ENCODE data around the gene PTCRA.

PTCRA gene

GRCh38 chr6:42959917-42960242, 44.0 kb downstream of the PTCRA start:
- FAIRE-seq (no peak), DNase-seq (ENCODE audit: insufficient read length) (no peak)
- TF ChIP-seq POLR2A (IDR thresholded peaks at IDR 0.05; ENCODE audit: low read depth, low read length) (no peak), POLR2AphosphoS5 (IDR thresholded peaks at IDR 0.05; ENCODE audit: low read depth, low read length) (no peak), TAF1 (IDR thresholded peaks at IDR 0.05; ENCODE audit: borderline replicate concordance, low read depth, low read length) (no peak)

- FAIRE-seq, result no peak
- no peak for TF ChIP-seq TAF1 (IDR thresholded peaks at IDR 0.05; ENCODE audit: borderline replicate concordance, low read depth, low read length)
- no peak for TF ChIP-seq POLR2AphosphoS5 (IDR thresholded peaks at IDR 0.05; ENCODE audit: low read depth, low read length)
- no peak for TF ChIP-seq POLR2A (IDR thresholded peaks at IDR 0.05; ENCODE audit: low read depth, low read length)
- DNase-seq (ENCODE audit: insufficient read length), result peak; percentile 54
Observed at GRCh38 chr6:42960243-42961019, 44.6 kb downstream of the PTCRA start, which contains the start of gene GNMT. Gene GNMT (plus strand): TSS chr6:42960754. CDS start chr6:42960768, 14 bp downstream.

- TF ChIP-seq TAF1 (IDR thresholded peaks at IDR 0.05; ENCODE audit: borderline replicate concordance, low read depth, low read length), result no peak
- TF ChIP-seq POLR2AphosphoS5 (IDR thresholded peaks at IDR 0.05; ENCODE audit: low read depth, low read length), result no peak
- no peak for TF ChIP-seq POLR2A (IDR thresholded peaks at IDR 0.05; ENCODE audit: low read depth, low read length)
- DNase-seq (ENCODE audit: insufficient read length) (no peak), FAIRE-seq (no peak)
Observed at GRCh38 chr6:42961020-42961470, 45.2 kb downstream of the PTCRA start.

DNA sequence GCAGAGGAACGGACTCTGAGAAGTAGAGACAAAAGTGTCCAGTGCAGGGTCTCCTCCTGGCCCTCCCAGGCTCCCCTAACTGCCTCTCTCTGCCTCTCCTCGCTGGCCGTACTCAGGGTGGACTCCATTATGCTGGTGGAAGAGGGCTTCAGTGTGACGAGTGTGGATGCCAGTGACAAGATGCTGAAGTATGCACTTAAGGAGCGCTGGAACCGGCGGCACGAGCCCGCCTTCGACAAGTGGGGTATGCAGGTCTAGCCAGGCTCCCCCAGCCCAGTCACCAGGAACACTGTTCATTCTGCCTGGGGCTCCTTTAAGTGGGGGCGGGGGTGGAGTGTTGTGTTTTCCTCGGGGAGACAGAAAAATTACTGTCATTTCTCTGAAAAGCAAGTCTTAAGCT, 46.2 kb downstream of the PTCRA start:
- FAIRE-seq (no peak), DNase-seq (ENCODE audit: insufficient read length) (no peak)
- no peak for TF ChIP-seq POLR2AphosphoS5 (IDR thresholded peaks at IDR 0.05; ENCODE audit: low read depth, low read length)
- TF ChIP-seq POLR2A (IDR thresholded peaks at IDR 0.05; ENCODE audit: low read depth, low read length), result no peak
- no peak for TF ChIP-seq TAF1 (IDR thresholded peaks at IDR 0.05; ENCODE audit: borderline replicate concordance, low read depth, low read length)

DNA sequence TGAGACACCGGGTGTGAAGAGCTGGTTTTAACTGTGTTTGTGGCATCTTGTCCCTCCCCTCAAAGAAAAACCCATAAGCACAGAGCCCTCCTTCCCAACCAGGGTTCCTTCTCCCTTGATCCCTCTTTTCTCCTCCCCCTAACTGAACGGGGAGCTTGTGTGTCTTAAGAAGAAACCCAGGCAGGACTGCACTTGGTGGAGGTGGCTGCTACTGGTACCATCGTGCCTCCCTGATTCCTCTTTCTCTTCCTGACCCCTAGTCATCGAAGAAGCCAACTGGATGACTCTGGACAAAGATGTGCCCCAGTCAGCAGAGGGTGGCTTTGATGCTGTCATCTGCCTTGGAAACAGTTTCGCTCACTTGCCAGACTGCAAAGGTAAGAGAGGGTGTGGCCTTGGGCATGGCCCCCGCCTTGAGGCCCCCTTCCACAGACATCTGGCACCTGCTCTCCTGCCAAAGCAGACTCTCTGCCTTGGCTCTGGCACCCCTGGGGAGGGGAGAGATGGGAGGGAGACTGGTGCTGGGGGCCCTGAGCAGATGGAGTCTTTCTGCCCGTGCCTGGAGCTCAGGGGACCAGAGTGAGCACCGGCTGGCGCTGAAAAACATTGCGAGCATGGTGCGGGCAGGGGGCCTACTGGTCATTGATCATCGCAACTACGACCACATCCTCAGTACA, 46.8 kb downstream of the PTCRA start:
- DNase-seq (ENCODE audit: insufficient read length), result no peak
- TF ChIP-seq TAF1 (IDR thresholded peaks at IDR 0.05; ENCODE audit: borderline replicate concordance, low read depth, low read length), result no peak
- TF ChIP-seq POLR2AphosphoS5 (IDR thresholded peaks at IDR 0.05; ENCODE audit: low read depth, low read length), result no peak
- no peak for TF ChIP-seq POLR2A (IDR thresholded peaks at IDR 0.05; ENCODE audit: low read depth, low read length)
- FAIRE-seq, result no peak

- no peak for FAIRE-seq
- TF ChIP-seq TAF1 (IDR thresholded peaks at IDR 0.05; ENCODE audit: borderline replicate concordance, low read depth, low read length) (no peak), POLR2A (IDR thresholded peaks at IDR 0.05; ENCODE audit: low read depth, low read length) (no peak), POLR2AphosphoS5 (IDR thresholded peaks at IDR 0.05; ENCODE audit: low read depth, low read length) (no peak)
- no peak for DNase-seq (ENCODE audit: insufficient read length)
Observed at GRCh38 chr6:42963179-42963854, 47.5 kb downstream of the PTCRA start.

GRCh38 chr6:42963855-42964605, 48.2 kb downstream of the PTCRA start:
- DNase-seq (ENCODE audit: insufficient read length) (no peak), FAIRE-seq (no peak)
- TF ChIP-seq POLR2A (IDR thresholded peaks at IDR 0.05; ENCODE audit: low read depth, low read length) (no peak), TAF1 (IDR thresholded peaks at IDR 0.05; ENCODE audit: borderline replicate concordance, low read depth, low read length) (no peak), POLR2AphosphoS5 (IDR thresholded peaks at IDR 0.05; ENCODE audit: low read depth, low read length) (no peak)

- no peak for TF ChIP-seq POLR2A (IDR thresholded peaks at IDR 0.05; ENCODE audit: low read depth, low read length)
- TF ChIP-seq TAF1 (IDR thresholded peaks at IDR 0.05; ENCODE audit: borderline replicate concordance, low read depth, low read length), result no peak
- no peak for TF ChIP-seq POLR2AphosphoS5 (IDR thresholded peaks at IDR 0.05; ENCODE audit: low read depth, low read length)
- no peak for FAIRE-seq
- DNase-seq (ENCODE audit: insufficient read length), result no peak
Observed at GRCh38 chr6:42966571-42966970, 50.7 kb downstream of the PTCRA start.

DNA sequence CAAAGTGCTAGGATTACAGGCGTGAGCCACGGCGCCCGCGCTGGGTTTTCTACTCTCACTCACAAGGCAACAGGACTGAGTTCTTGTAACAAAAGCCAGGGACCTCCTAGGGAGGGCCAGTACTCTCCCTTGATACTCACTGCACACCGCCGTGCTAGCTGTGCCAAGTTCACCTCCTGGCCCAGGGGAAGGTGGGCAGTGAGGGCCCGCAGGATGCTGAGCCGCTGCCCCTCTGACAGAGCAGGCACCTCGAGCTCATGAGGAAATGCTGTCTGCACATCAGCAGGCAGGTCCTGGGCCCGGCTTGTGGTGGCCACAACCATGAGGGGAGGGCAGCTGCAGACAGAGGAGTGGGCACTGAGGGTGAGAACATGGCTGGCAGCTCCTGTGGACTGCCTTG, 51.4 kb downstream of the PTCRA start:
- TF ChIP-seq TAF1 (IDR thresholded peaks at IDR 0.05; ENCODE audit: borderline replicate concordance, low read depth, low read length), result no peak
- TF ChIP-seq POLR2A (IDR thresholded peaks at IDR 0.05; ENCODE audit: low read depth, low read length), result no peak
- TF ChIP-seq POLR2AphosphoS5 (IDR thresholded peaks at IDR 0.05; ENCODE audit: low read depth, low read length), result no peak
- FAIRE-seq (no peak), DNase-seq (ENCODE audit: insufficient read length) (no peak)

- no peak for TF ChIP-seq POLR2AphosphoS5 (IDR thresholded peaks at IDR 0.05; ENCODE audit: low read depth, low read length)
- TF ChIP-seq POLR2A (IDR thresholded peaks at IDR 0.05; ENCODE audit: low read depth, low read length), result no peak
- no peak for TF ChIP-seq TAF1 (IDR thresholded peaks at IDR 0.05; ENCODE audit: borderline replicate concordance, low read depth, low read length)
- no peak for DNase-seq (ENCODE audit: insufficient read length)
- no peak for FAIRE-seq
Observed at GRCh38 chr6:42968126-42968701, 52.4 kb downstream of the PTCRA start.
